ENCODE results near the gene GRIK2. TPM values are rescaled to one million over a fixed set of nuclear protein-coding genes. Genes with fewer than 3 reads are reported as not detected.

Gene GRIK2
- total and polyA plus RNA-seq, 2 donors (not counting 3 experiments of a cell fraction or from before 2014, with no cell fraction given): not detected

DNA sequence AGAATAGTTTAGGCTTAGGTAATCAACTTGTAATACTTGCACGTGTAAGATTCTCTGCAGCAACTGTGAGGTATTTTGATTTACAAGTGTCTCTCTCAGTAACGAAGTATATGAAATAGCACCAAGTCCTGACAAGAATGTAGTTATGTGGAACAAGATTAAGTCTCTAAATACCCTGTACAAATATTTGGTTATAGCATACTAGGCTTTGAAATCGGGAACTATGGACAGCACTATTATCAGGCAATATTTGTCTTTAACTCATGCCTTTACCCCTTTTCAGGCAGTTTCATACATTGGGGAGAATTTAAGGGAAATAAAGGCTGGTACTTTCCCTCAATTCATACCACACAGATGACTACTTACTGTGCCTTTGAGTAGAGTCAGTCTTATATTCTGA lies 93.2 kb downstream of the GRIK2 start:
- Histone ChIP-seq H3K4me2 (ENCODE audit: insufficient read depth, low read length) (no peak overlapping the region), H3K79me2 (ENCODE audit: control insufficient read depth, insufficient read depth, low read length) (no peaks in the 10 kb centered on the region), H3K4me1 (ENCODE audit: control insufficient read depth, extremely low read depth, insufficient read depth, low read length) (no peaks in the 10 kb centered on the region), H3K9ac (replicated peaks; ENCODE audit: extremely low read depth, insufficient read depth, low read length) (no peak overlapping the region), H3K4me3 (replicated peaks in 1 of 3; ENCODE audit: insufficient read depth in 1 of 3, low read depth in 1 of 3, low read length in 3 of 3) (no peak overlapping the region), H4K20me1 (replicated peaks; ENCODE audit: control insufficient read depth, extremely low read depth, insufficient read depth, low read length) (no peaks in the 10 kb centered on the region), H3K27ac (ENCODE audit: insufficient read depth, low read depth, low read length) (no peak overlapping the region), H3K27me3 (ENCODE audit: control insufficient read depth in 2 of 2, insufficient read depth in 2 of 2, low read length in 2 of 2) (no peaks in the 10 kb centered on the region), H3K9me1 (replicated peaks; ENCODE audit: control insufficient read depth, extremely low read depth, insufficient read depth, low read length) (no peaks in the 10 kb centered on the region), H2AFZ (ENCODE audit: low read depth, low read length) (no peak overlapping the region), H3K36me3 (ENCODE audit: control insufficient read depth in 2 of 2, extremely low read depth in 1 of 2, insufficient read depth in 2 of 2, low read length in 2 of 2) (no peaks in the 10 kb centered on the region), H3K9me3 (replicated peaks; ENCODE audit: control insufficient read depth, insufficient read depth, low read length) (no peaks in the 10 kb centered on the region)
- DNase-seq (ENCODE audit: low read depth, low spot score) (no peak), FAIRE-seq (no peak)
- POLR2A ChIA-PET: no interaction called here
- CTCF ChIA-PET: no interaction called here
- TF ChIP-seq EZH2 (IDR thresholded peaks at IDR 0.05; ENCODE audit: borderline replicate concordance, low read depth, low read length, severe bottlenecking) (no peak), CTCF (IDR thresholded peaks at IDR 0.05; ENCODE audit: extremely low read depth in 1 of 2, insufficient read depth in 1 of 2, low read depth in 1 of 2, low read length in 2 of 2) (no peak), POLR2A (IDR thresholded peaks at IDR 0.05; ENCODE audit: low read depth, low read length) (no peak), GATA2 (IDR thresholded peaks at IDR 0.05; ENCODE audit: insufficient read depth, insufficient read length, low read depth, low read length) (no peak), POLR2AphosphoS5 (IDR thresholded peaks at IDR 0.05; ENCODE audit: insufficient read depth, low read depth, low read length) (no peak), JUN (IDR thresholded peaks at IDR 0.05; ENCODE audit: borderline replicate concordance, insufficient read depth, insufficient read length, low read depth) (no peak), FOS (IDR thresholded peaks at IDR 0.05; ENCODE audit: borderline replicate concordance, insufficient read depth, low read length) (no peak), MYC (IDR thresholded peaks at IDR 0.05; ENCODE audit: low read depth, low read length) (no peak)
- TF ChIP-seq, protein P1, sequence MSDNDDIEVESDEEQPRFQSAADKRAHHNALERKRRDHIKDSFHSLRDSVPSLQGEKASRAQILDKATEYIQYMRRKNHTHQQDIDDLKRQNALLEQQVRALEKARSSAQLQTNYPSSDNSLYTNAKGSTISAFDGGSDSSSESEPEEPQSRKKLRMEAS (IDR thresholded peaks at IDR 0.05; ENCODE audit: insufficient read depth, insufficient read length): no peak
- intact Hi-C loops (cut with micrococcal nuclease): no loop called here
- dilution Hi-C loops (cut with MboI; ENCODE audit: extremely low pct_ligation_motif_present, low sequenced_read_pairs): no loop called here
- BruUV-seq (replicated peaks): no TSS peak

All from endothelial cell of umbilical vein (primary cell).